HL-60 (cell line): ENCODE measurements around the gene SLC12A6.

Source experiments
- POLR2AphosphoS5 ChIP-seq: IDR thresholded peaks from 2 replicates; pipeline ENCODE4 v1.6.1; 2012; ENCODE audit warnings: low read depth
- TF ChIP-seq, protein P1 (sequence below): IDR thresholded peaks from one replicate; pipeline ENCODE4 v1.5.1; 2011; ENCODE audit warnings: low read length, control low read depth, inconsistent platforms; ENCODE audit not compliant: insufficient read depth
- TF ChIP-seq, protein P2 (sequence below): IDR thresholded peaks from 2 replicates; pipeline ENCODE4 v1.6.1; 2012; ENCODE audit warnings: low read depth; ENCODE audit not compliant: insufficient replicate concordance

DNA sequence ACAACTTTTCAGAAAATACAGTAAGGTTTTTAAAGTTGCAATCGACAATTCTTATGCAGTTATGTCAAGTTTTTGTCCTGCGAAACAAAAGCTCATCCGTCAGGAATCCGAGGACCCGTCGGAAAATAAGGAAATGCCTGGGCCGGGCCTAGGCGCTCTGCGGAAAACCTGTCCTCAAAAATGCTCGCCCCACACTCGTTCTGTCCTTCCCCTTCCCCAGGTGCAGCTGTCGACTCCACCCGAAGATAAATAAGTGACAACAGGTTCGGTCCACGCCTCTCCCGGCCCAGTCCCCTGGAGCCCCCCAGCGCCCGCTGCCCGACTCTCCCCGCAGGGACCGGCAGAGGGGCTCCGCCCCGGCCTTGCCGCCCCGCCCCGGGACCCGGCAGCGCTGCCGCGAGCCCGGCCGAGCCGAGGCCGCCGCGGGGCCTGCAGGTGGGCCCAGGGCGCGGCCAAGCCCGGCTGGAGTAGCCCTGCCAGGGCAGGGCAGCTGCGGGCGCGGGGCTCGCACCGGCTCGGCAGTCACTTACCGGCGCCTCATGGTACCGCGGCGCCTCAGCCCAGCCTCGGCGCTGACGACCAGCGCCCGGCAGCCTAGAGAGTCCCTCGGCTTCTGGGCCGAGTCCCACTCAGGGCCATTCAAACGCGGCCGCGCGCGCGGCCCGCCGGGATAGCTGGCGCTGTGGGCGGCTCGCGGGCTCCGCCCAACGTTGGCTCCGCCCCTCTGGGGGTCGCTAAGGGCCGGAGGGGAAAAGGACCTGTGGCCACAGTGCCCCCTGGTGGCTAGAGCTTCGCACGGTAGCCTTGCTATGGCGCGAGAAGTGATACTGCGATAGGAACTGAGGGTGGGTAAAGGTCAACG lies 127.9 kb downstream of the SLC12A6 start, which contains the start of gene KATNBL1:
- TF ChIP-seq, protein P1, sequence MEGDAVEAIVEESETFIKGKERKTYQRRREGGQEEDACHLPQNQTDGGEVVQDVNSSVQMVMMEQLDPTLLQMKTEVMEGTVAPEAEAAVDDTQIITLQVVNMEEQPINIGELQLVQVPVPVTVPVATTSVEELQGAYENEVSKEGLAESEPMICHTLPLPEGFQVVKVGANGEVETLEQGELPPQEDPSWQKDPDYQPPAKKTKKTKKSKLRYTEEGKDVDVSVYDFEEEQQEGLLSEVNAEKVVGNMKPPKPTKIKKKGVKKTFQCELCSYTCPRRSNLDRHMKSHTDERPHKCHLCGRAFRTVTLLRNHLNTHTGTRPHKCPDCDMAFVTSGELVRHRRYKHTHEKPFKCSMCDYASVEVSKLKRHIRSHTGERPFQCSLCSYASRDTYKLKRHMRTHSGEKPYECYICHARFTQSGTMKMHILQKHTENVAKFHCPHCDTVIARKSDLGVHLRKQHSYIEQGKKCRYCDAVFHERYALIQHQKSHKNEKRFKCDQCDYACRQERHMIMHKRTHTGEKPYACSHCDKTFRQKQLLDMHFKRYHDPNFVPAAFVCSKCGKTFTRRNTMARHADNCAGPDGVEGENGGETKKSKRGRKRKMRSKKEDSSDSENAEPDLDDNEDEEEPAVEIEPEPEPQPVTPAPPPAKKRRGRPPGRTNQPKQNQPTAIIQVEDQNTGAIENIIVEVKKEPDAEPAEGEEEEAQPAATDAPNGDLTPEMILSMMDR: peak; percentile 87
- TF ChIP-seq, protein P2, sequence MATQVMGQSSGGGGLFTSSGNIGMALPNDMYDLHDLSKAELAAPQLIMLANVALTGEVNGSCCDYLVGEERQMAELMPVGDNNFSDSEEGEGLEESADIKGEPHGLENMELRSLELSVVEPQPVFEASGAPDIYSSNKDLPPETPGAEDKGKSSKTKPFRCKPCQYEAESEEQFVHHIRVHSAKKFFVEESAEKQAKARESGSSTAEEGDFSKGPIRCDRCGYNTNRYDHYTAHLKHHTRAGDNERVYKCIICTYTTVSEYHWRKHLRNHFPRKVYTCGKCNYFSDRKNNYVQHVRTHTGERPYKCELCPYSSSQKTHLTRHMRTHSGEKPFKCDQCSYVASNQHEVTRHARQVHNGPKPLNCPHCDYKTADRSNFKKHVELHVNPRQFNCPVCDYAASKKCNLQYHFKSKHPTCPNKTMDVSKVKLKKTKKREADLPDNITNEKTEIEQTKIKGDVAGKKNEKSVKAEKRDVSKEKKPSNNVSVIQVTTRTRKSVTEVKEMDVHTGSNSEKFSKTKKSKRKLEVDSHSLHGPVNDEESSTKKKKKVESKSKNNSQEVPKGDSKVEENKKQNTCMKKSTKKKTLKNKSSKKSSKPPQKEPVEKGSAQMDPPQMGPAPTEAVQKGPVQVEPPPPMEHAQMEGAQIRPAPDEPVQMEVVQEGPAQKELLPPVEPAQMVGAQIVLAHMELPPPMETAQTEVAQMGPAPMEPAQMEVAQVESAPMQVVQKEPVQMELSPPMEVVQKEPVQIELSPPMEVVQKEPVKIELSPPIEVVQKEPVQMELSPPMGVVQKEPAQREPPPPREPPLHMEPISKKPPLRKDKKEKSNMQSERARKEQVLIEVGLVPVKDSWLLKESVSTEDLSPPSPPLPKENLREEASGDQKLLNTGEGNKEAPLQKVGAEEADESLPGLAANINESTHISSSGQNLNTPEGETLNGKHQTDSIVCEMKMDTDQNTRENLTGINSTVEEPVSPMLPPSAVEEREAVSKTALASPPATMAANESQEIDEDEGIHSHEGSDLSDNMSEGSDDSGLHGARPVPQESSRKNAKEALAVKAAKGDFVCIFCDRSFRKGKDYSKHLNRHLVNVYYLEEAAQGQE: no peak
- TF ChIP-seq POLR2AphosphoS5: peak; percentile 62; the same call in 1 of the 2 replicates
